Adrenal gland (tissue), 12 donors: ENCODE results near the gene SPIB. TPM values are rescaled to one million over a fixed set of nuclear protein-coding genes. Genes with fewer than 3 reads are reported as not detected.

Experiments used
- DNase-seq, 7 donors: peaks; one replicate each; pipeline ENCODE4 v3.0.0-alpha.2; 2019 to 2020
- H3K27ac ChIP-seq, 5 donors: fragments of 200-600 bp; sonication (generic) in 4 of 5; 1 replicate in 3 of 5; 2 replicates in 2 of 5; pipeline versions ENCODE4 v1.5.1 to v1.8.0; 2016 to 2020; ENCODE audit warnings: mild to moderate bottlenecking in 1 of 5
- H3K27me3 ChIP-seq: fragments of 200-600 bp; 2 replicates; pipeline ENCODE4 v1.8.0; 2021
- H3K36me3 ChIP-seq, 2 donors: fragments of 200-600 bp; replicated peaks in 1 of 2; 1 replicate in 1 of 2; 2 replicates in 1 of 2; pipeline versions ENCODE4 v1.5.1 to v1.8.0; 2018 to 2022
- H3K4me1 ChIP-seq, 2 donors: fragments of 200-600 bp; replicated peaks in 1 of 2; 1 replicate in 1 of 2; 2 replicates in 1 of 2; pipeline versions ENCODE4 v1.5.1 to v1.8.0; 2018 to 2021
- H3K4me3 ChIP-seq, 4 donors: fragments of 200-600 bp; sonication (generic) in 3 of 4; one replicate each; pipeline ENCODE4 v1.5.1; 2016 to 2018
- H3K9me3 ChIP-seq, 3 donors: fragments of 200-600 bp; sonication (generic) in 1 of 3; replicated peaks in 1 of 3; 1 replicate in 2 of 3; 2 replicates in 1 of 3; pipeline versions ENCODE4 v1.5.1 to v1.8.0; 2016 to 2021
- POLR2A ChIP-seq, 2 donors: fragments of 450-650 bp; IDR thresholded peaks; one replicate each; pipeline ENCODE4 v1.6.1; 2017; ENCODE audit warnings: antibody characterized with exemption in 2 of 2, mild to moderate bottlenecking in 2 of 2, moderate library complexity in 1 of 2
- WGBS, 4 donors: extraction: QIAGEN DNeasy Blood & Tissue Kit in 2 of 4; methylation state at CpG; one replicate each; pipeline versions ENCODE4 v1.1.5 to v1.1.7; 2013 to 2017; 5-methylcytosine and 5-hydroxymethylcytosine counted together
- intact Hi-C, 2 donors: fragments of 100-400 bp; cut with DNase I; formaldehyde crosslinking; loops; one replicate each; pipeline versions ENCODE4 v1.14.1 to v1.15.0; 2022 to 2023
- polyA plus RNA-seq, 3 donors: library from polyadenylated mRNA; stranded (reverse); fragments of 200-250 nt in 2 of 3; fragments of 350-450 nt in 1 of 3; fragmentation: Illumina TruSeq in 1 of 3; extraction: RNeasy Lipid Tissue Mini Kit (QIAGEN cat#74804) in 1 of 3; gene quantifications; one replicate each; pipeline ENCODE4 v1.2.3, GENCODE V29; 2013 to 2014
- total RNA-seq, 9 donors: library from RNA; depleted of rRNA in 4 of 9; stranded (reverse); fragments of >200 nt in 4 of 9; fragments of 120-200 nt in 1 of 9; fragmentation: NEBNext Ultra II Directional in 1 of 9; extraction: Animal tissue kit (Norgen Biotek cat#: 25700) in 1 of 9; gene quantifications; one replicate each; pipeline versions ENCODE4 v1.1.0 to v1.2.4, GENCODE V29; 2013 to 2023
- TF ChIP-seq, protein P1 (sequence below), 6 experiments: fragments of 450-650 bp in 4 of 6; fragments of 200-600 bp in 2 of 6; sonication (generic) in 1 of 6; IDR thresholded peaks; 1 replicate in 5 of 6; 2 replicates in 1 of 6; pipeline versions ENCODE4 v1.5.1 to v1.8.0; 2016 to 2021; ENCODE audit warnings: antibody characterized with exemption in 6 of 6, mild to moderate bottlenecking in 2 of 6, moderate library complexity in 1 of 6
- donor health status: healthy with polysubstance abuse.
- donor health status: Bipolar disorder and iron deficiency.
- donor health status: DM: yes; HTN: yes; CAD: no.
- donor health status: DM: no; HTN: no; CAD: no.
- donor health status: DM: no; HTN: no; CAD: no.
- donor health status: DM: yes; HTN: yes; CAD: no.

Gene SPIB
- total and polyA plus RNA-seq, 12 donors, result 0.03 to 0.29 (median 0.12) TPM; not detected in 8

GRCh38 chr19:50416034-50416977 lies 2.4 kb upstream of the SPIB start:
- Histone ChIP-seq H3K27ac (no peak overlapping the region), H3K9me3 (no peaks in the 10 kb centered on the region), H3K27me3 (peaks cover 30% of the 10 kb centered on the region), H3K4me3 (no peak overlapping the region), H3K4me1 (no peaks in the 10 kb centered on the region), H3K36me3 (no peaks in the 10 kb centered on the region)
- TF ChIP-seq POLR2A (IDR thresholded peaks at IDR 0.05), result no peak
- TF ChIP-seq, protein P1, sequence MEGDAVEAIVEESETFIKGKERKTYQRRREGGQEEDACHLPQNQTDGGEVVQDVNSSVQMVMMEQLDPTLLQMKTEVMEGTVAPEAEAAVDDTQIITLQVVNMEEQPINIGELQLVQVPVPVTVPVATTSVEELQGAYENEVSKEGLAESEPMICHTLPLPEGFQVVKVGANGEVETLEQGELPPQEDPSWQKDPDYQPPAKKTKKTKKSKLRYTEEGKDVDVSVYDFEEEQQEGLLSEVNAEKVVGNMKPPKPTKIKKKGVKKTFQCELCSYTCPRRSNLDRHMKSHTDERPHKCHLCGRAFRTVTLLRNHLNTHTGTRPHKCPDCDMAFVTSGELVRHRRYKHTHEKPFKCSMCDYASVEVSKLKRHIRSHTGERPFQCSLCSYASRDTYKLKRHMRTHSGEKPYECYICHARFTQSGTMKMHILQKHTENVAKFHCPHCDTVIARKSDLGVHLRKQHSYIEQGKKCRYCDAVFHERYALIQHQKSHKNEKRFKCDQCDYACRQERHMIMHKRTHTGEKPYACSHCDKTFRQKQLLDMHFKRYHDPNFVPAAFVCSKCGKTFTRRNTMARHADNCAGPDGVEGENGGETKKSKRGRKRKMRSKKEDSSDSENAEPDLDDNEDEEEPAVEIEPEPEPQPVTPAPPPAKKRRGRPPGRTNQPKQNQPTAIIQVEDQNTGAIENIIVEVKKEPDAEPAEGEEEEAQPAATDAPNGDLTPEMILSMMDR (IDR thresholded peaks at IDR 0.05), result no peak
- 88 to 89% (median 89%) methylated on average over 10 to 35 of the region's 35 CpGs for WGBS, 4 donors
- no peak for DNase-seq
- intact Hi-C loops, result loop anchor here in 1 of 2 donors (5.0 kb wide), 1 partner anchor 49 kb away; the partner anchor contains the start of gene NAPSA

- H3K4me3 ChIP-seq, result no peak overlapping the region
- H3K27ac ChIP-seq, result no peak overlapping the region
- H3K36me3 ChIP-seq, result no peaks in the 10 kb centered on the region
- intact Hi-C loops, result loop anchor here in 1 of 2 donors (5.0 kb wide), 1 partner anchor 50 kb away; the partner anchor contains the start of gene NAPSA
- no peaks in the 10 kb centered on the region for H3K9me3 ChIP-seq
- WGBS, 4 donors, result 61 to 82% (median 66%) methylated on average over 12 to 42 of the region's 42 CpGs
- TF ChIP-seq, protein P1 (IDR thresholded peaks at IDR 0.05), result no peak
- TF ChIP-seq POLR2A (IDR thresholded peaks at IDR 0.05), result no peak
- H3K4me1 ChIP-seq, result no peaks in the 10 kb centered on the region
- no peak for DNase-seq
- peaks cover 30% of the 10 kb centered on the region for H3K27me3 ChIP-seq
Observed at GRCh38 chr19:50417111-50418081, 1.3 kb upstream of the SPIB start.

DNA sequence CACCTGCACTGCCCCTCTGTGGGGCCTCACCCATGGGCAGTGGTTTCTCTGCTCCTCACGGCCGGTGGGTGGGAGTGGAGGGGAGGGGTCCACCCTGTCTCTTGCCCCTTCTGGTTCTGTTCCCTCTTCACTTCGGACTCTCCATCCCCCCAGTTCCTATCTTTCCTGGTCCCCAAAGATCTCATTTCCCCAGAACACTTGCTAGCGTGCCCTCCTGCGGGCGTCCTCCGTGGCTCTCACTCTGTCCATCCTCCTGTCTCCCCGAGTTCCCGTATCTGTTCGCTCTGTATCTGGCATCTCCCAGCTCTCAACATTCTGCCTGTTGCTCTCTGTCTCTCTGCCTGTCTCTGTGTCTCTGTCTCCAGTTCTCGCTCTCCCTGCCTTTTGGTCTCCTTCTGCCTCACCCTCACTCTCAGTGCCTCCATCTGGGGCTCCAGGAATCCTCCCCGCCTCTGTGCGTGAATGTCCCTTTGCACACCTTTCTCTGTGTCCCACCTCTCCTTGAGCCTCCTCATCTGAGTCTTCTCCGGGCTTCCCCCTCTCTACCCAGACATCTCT lies 363 bp downstream of the SPIB start:
- no peaks in the 10 kb centered on the region for H3K36me3 ChIP-seq
- TF ChIP-seq, protein P1 (IDR thresholded peaks at IDR 0.05), result no peak
- TF ChIP-seq POLR2A (IDR thresholded peaks at IDR 0.05), result no peak
- 8 to 17% (median 10%) methylated on average over 12 to 14 of the region's 14 CpGs for WGBS, 4 donors
- H3K9me3 ChIP-seq, result no peaks in the 10 kb centered on the region
- no peak overlapping the region for H3K27ac ChIP-seq
- H3K27me3 ChIP-seq, result peaks cover 30% of the 10 kb centered on the region
- no peak overlapping the region for H3K4me3 ChIP-seq
- DNase-seq, result no peak
- intact Hi-C loops, result loop anchor here in 1 of 2 donors (5.0 kb wide), 1 partner anchor 52 kb away; the partner anchor contains the start of gene NAPSA
- no peaks in the 10 kb centered on the region for H3K4me1 ChIP-seq
